GM13977 (cell line): ENCODE data around the gene RINT1.
A peak's percentile ranks its signal among the peaks of the same experiment; 100 is the strongest.
"Not testable (repeated sequence)": the region's sequence is repeated elsewhere in the genome, so short reads cannot be mapped to it uniquely, and the experiment has no call there.

Experiments used
- DNase-seq: peaks from one replicate; pipeline ENCODE4 v3.0.0; 2012; ENCODE audit warnings: low spot score
- in situ Hi-C: fragments of 300-500 bp; cut with MboI; formaldehyde crosslinking; loops from one replicate; pipeline ENCODE4 v1.12.0; 2022; ENCODE audit warnings: low sequenced_read_pairs, low pct_unique_long_range_greater_than_20kb, mixed read lengths, inconsistent platforms; ENCODE audit not compliant: unreplicated experiment
- TF ChIP-seq, protein P1 (sequence below): IDR thresholded peaks from 2 replicates; pipeline ENCODE4 v1.5.1; 2012; ENCODE audit warnings: mild to moderate bottlenecking, control low read depth; ENCODE audit not compliant: insufficient read depth; ENCODE audit errors: extremely low read depth, missing control alignments

RINT1 gene

GRCh38 chr7:105497016-105497415 lies 35.0 kb upstream of the RINT1 start:
- DNase-seq, result no peak
- in situ Hi-C loops, result no loop called here
- TF ChIP-seq, protein P1, sequence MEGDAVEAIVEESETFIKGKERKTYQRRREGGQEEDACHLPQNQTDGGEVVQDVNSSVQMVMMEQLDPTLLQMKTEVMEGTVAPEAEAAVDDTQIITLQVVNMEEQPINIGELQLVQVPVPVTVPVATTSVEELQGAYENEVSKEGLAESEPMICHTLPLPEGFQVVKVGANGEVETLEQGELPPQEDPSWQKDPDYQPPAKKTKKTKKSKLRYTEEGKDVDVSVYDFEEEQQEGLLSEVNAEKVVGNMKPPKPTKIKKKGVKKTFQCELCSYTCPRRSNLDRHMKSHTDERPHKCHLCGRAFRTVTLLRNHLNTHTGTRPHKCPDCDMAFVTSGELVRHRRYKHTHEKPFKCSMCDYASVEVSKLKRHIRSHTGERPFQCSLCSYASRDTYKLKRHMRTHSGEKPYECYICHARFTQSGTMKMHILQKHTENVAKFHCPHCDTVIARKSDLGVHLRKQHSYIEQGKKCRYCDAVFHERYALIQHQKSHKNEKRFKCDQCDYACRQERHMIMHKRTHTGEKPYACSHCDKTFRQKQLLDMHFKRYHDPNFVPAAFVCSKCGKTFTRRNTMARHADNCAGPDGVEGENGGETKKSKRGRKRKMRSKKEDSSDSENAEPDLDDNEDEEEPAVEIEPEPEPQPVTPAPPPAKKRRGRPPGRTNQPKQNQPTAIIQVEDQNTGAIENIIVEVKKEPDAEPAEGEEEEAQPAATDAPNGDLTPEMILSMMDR, result no peak

DNA sequence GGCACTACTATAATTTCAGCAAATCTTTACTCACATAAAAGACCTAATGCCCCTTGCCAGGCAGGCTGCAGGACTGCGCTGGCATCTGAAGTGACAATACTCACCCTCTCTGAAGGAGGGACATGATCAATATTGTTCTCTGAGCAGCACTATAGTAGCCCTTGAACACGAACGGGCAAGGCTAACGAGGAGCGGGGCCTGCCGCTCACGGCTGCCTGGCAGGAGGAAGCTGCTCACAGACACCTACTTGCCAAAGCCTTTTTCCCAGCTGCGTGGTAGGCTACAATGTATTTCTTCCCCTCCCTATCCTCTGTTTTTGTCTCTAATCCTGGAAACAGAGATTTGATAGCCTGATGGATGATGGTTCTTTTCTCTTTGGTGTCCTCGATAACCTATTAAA lies 29.8 kb upstream of the RINT1 start:
- TF ChIP-seq, protein P1, result no peak
- DNase-seq, result no peak
- in situ Hi-C loops, result no loop called here

DNA sequence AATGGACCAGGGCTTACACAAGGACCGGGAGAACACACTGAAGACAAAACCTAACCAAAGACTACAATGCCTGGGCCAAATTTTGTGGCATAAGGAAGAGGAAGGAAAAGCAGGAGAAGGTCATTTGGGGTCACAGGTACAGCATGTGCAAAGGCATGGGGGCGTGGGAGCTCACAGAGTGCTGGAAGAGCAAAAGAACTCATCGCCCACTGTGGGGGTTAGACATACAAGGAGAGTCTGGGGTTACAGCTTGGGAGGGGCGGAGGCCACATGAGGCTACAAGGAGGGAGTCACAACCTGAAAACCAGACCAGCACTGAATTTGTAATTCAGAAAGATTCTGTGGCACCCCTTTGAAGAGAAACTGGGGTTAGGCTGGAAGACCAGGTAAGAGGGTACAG lies 19.6 kb upstream of the RINT1 start:
- DNase-seq, result no peak
- in situ Hi-C loops, result no loop called here
- TF ChIP-seq, protein P1, result no peak

DNA sequence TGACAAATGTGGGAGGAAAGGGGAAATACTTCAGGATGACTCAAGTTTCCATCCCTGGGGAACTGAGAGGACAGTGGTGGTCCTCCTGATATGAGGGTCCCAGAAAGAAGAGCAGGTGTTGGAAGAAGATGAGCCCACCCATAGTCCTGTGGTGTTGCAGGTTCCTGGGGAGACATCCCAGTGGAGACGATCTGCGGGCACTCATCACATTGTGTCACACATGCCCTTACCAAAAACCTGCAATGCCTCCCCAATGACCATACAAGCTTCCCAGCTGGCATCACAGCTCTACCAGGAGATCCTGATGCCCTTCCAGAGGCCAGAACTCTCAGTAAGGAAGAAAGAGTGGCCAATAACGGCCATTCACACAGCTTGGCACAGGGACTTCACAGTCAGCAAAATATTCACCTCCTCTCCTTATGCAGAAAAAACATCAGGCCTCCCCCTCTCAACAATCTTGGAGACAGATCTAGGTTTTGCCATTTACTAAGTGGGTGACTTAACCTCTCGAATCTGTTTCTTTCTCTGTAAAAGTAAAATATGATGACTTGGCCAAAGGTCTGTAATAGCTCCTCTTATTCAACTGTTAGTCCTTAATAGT lies 19.0 kb upstream of the RINT1 start:
- in situ Hi-C loops, result no loop called here
- DNase-seq, result no peak
- TF ChIP-seq, protein P1, result no peak

DNA sequence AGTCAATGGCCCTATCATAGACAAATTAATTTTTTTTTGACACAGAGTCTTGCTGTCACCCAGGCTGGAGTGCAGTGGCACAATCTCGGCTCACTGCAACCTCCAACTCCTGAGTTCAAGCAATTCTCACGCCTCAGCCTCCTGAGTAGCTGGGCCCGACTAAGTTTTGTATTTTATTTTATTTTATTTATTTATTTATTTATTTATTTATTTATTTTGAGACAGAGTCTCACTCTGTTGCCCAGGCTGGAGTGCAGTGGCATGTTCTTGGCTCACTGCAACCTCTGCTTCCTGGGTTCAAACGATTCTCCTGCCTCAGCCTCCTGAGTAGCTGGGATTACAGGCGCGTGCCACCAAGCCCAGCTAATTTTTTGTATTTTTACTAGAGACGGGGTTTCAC lies 16.4 kb upstream of the RINT1 start:
- DNase-seq, in situ Hi-C loops: not testable (repeated sequence)

DNA sequence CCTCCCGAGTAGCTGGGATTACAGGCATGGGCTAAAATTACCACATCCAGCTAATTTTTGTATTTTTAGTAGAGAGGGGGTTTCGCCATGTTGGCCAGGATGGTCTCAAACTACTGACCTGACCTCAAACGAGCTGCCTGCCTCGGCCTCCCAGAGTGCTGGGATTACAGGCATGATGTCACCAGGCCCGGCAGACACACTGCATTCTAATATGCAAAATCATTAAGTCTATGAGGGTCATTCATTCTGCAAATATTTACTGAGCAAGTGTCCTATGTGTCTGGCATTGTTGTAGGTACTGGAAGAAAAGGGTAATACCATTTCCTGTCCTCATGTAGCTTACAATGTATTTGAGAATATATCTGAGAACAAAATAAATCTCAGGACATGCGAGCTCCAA lies 12.6 kb upstream of the RINT1 start:
- in situ Hi-C loops, result no loop called here
- DNase-seq, result no peak
- TF ChIP-seq, protein P1, result no peak

DNA sequence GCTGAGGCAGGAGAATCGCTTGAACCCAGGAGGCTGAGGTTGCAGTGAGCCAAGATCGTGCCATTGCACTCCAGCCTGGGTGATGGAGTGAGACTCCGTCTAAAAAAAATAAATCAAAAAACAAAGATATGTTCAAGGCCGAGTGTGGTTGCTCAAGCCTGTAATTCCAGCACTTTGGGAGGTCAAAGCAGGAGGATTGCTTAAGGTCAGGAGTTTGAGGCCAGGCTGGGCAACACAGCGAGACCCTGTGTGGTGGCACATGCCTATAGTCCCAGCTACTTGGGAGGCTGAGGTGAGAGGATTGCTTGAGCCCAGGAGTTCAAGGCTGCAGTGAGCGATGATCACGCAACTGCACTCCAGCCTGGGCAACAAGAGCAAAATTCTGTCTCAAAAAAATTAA lies 11.4 kb upstream of the RINT1 start:
- DNase-seq, in situ Hi-C loops: not testable (repeated sequence)

DNA sequence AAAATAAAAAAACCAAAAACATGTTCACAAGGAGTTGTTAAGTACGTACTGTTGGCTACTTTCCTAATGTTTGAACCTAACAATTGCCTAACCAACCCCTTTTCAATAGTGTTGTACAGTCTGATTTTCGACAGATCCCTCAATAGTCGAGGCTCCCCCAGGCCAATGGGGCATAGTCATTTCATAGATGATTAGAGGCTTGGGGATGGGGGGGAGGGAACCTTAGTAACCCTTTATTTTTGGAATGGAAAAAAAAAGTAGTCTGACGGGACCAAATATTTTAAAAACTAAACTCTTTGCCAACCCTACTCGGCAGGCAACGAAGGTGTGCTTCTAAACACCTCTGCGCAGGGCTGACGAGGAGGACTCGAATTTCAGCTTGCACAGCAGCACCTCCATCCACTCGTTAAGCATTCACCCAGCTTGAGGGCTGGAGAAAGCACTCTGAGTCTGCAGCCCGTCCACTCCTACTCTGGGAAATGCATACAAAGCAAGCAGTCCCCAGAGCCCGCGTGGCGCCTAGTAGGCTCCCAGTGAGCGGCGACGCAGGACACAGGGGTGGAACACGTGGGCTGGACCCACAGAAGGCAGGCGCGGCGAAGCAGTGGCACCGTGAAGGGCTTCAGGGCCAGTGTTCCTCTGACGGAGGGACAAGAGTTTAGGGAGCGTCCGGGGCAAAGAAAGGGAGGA lies 10.8 kb upstream of the RINT1 start:
- in situ Hi-C loops, result no loop called here
- TF ChIP-seq, protein P1, result no peak
- peak; percentile 66 for DNase-seq
